Hematopoietic multipotent progenitor cell (in vitro differentiated cells): ENCODE results near the gene MXD3. TPM values are rescaled to one million over a fixed set of nuclear protein-coding genes. Genes with fewer than 3 reads are reported as not detected.
A peak's percentile ranks its signal among the peaks of the same experiment; 100 is the strongest.
"Not testable (repeated sequence)": the region's sequence is repeated elsewhere in the genome, so short reads cannot be mapped to it uniquely, and the experiment has no call there.

ENCODE experiments used
- DNase-seq, 3 donors: peaks; one replicate each; pipeline ENCODE4 v3.0.0-alpha.2; 2011 to 2015; ENCODE audit warnings: low read depth in 2 of 3, low spot score in 2 of 3
- total RNA-seq: library from RNA; depleted of rRNA; stranded (reverse); fragments of >200 nt; gene quantifications from one replicate; pipeline ENCODE4 v1.2.3, GENCODE V29; 2012

MXD3 gene, protein sequence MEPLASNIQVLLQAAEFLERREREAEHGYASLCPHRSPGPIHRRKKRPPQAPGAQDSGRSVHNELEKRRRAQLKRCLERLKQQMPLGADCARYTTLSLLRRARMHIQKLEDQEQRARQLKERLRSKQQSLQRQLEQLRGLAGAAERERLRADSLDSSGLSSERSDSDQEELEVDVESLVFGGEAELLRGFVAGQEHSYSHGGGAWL
- 11.0 TPM for total RNA-seq

DNA sequence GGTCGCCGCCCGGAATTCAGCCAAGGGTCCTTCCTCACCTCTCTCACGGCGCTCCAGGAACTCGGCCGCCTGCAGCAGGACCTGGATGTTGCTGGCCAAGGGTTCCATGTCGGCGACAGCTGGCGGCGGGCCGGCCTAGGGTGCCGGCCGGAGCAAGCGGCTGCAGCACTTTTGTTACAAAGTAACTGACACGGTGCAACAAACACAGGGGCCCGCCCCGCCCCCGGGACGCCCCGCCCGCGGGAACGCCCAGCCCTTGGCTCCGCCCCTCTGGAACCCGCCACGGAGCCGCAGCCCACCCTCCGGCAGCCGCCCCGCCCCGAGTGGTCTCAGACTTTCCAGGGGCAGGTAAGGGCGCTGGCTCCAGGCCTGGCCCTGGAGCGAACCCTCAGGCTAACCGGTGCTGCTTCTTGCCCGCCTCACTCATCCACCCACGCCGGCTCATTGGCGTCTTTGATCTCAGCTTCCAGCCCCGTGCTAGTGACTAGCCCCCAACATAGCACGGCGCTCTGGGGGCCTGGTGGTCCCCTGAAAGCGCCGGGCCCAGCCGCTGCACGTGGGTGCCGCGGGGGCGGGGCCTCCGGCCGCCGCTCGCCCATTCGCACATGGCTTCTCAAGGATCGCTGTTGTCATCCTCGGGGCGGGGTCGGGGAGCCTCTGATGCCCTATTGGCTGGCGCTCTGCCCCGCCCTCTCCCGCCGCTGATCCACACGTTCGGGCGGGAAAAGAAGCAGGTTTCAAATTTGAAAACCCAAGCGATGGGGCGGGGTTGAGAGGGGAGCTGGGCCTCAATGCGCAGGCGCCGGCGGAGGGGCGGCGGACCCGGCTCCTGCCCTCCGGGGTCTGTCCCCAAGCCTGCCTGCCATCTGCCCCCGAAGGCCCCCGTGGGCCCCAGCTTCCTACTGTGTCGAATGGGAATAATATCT lies at the start of gene MXD3:
Gene MXD3, minus strand, starts transcription at position 176 of the 926 bp plus-strand sequence. Its CDS starts 68 bp downstream, at position 108.
- DNase-seq: peak; percentile 68 to 98 (median 92)

DNA sequence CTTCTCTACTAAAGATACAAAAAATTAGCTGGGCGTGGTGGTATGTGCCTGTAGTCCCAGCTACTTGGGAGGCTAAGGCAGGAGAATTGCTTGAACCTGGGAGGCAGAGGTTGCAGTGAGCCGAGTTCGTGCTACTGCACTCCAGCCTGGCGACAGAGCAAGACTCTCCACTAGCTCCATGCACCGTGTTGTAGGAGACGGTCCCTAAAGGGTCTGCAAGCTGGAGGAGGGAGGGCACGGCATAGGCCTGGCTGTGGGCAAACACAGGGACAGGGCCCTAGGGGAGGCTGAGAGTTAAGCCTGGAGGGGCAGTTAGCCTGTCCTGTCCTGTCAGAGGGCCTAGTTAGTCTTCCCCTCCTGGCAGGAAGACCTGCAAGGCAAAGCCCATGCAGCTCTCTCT lies 49.0 kb upstream of the MXD3 start:
- DNase-seq: not testable (repeated sequence)

GRCh38 chr5:177359860-177360259 lies 48.2 kb upstream of the MXD3 start:
- no peak for DNase-seq

DNA sequence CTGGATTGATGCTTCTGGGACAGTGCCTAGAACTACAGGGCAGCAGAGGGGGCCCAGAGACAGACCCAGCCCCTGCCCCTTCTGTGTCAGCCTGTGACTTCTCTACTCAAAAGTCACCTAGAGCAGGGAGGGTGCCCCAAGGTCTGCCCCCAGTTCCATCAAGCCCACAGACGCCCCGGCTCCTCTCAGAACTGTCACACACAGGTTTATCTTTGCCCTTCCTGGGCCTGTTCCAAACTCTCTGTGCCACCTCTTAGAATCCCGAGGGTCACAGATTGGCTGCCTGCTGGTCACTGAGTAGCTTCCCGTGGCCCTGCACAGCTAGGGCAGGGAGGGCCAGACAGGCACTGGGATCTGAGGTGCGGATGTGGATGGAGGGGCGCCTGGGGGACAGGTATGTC lies 47.8 kb upstream of the MXD3 start:
- no peak for DNase-seq

GRCh38 chr5:177358370-177358819 lies 46.7 kb upstream of the MXD3 start:
- DNase-seq: no peak

DNA sequence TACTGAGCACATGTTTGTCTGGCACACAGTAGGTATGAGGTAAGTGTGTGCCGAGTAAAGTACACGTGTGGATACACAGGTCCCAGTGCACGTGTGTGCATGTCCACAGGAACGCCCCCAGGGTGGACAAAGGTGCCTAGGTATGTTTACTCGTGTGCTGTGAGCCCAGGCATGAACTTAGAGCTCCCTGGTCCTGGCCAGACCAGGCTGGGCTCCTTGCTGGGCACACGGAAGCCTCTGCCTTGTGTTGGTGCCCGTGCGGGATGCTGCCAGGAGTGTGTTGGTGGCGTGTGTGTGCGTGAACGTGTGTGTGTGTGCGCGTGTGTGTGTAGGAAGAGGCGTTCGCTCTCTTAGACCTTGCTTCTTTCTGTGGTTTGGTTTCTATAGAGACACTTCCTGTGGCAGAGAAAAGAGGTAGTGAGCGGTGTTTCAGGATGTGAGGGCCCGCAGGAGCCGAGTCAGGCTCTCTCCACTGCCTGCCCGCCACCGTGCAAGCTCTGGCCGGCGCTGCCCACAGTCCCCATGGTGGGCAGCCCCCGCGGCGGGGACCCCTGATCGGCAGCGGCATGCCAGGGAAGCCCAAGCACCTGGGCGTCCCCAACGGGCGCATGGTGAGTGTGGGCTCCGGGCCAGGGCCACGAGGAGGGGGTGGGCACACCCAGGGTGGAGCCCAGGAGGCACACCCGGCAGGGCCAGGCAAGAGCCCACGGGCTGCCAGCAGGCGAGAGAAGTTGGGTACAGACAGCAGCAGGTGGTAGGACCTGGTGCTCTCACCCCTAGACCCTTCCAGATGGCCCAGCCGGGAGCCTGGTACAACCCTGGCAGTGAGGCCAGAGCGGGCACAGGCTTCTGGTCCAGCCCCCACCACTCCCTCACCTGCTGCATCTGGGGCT lies 46.0 kb upstream of the MXD3 start, which contains the start of gene RGS14:
Gene RGS14, plus strand, starts transcription at position 466 of the 893 bp plus-strand sequence. Its CDS starts 101 bp downstream, at position 567.
- peak; percentile 65 to 93 (median 91) for DNase-seq

- no peak for DNase-seq
These were observed 45.4 kb upstream of the MXD3 start for GRCh38 chr5:177357146-177357458.

DNA sequence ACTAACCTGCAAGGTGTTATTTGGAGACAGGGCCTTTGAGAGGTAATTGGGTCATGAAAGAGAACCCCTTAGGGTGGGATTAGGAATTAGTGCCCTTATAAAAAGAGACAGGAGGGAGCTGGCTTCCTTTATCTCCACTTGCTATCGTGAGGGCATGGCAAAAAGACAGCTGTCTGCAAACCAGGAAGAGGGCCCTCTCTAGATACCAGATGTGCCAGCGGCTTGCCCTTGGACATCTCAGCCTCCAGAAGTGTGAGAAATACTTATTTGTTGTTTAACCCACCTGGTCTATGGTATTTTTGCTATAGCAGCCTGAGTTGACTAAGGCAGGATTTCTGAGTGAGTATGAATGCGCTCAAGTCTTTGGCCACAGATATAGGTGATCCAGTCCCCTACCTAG lies 45.0 kb upstream of the MXD3 start:
- no peak for DNase-seq

DNA sequence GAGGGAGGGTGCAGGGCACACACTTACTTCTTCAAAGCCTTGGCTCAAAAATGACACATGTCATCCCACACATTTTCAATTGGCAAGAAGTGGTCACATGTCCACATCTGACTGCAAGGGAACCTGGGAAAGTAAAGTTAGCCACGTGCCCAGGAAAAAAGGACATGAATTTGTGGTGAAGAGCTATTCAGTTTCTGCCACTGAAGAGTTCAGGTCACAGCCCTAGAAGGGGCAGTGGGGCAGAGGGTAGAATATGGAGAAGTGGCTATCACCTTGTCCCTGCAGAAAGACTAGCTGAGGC lies 44.1 kb upstream of the MXD3 start:
- no peak for DNase-seq

GRCh38 chr5:177355162-177355867 lies 43.6 kb upstream of the MXD3 start:
- DNase-seq: no peak

GRCh38 chr5:177354711-177355110 lies 43.0 kb upstream of the MXD3 start:
- DNase-seq: no peak

DNA sequence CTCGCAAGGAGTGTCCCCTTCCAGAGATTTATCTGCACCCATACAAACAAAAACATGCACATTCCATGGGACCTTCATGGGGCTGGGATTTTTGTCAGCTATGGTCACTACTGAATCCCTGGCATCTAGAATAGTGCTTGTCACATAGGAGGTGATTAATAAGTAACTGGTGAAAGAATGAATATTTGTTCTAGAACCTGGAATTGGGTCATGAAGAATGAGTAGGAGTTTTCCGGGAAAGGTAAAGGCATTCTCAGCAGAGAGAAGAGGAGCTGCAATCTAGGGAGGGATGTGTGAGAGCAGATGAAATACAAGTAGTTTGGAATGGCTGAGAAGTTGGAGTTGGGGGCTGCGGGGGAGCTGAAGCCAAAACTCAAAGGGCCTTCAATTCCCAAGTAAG lies 42.6 kb upstream of the MXD3 start:
- DNase-seq: no peak

DNA sequence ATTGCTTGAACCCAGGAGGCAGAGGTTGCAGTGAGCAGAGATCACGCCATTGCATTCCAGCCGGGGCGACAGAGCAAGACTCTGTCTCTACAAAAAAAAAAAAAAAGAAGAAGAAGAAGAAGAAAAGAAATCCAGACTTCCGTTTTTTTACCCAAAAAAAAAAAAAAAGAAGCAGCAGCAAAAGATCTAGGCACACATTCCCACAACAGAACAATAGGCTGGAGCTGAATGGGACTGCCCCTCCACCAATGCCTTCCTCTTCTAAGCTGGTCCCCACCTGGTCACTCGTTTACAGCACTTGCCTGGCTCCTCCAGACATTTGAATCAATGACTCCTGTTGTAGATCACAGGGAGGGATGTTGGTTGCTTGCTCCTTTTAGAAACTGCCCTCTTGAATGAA lies 41.4 kb upstream of the MXD3 start:
- DNase-seq: no peak

- DNase-seq: peak; percentile 83 to 96 (median 94)
These were observed 40.0 kb upstream of the MXD3 start, which contains the start of gene LMAN2 for GRCh38 chr5:177351392-177352329. Gene LMAN2, minus strand, starts transcription at chr5:177351668. Its CDS starts 21 bp downstream, at chr5:177351647.

DNA sequence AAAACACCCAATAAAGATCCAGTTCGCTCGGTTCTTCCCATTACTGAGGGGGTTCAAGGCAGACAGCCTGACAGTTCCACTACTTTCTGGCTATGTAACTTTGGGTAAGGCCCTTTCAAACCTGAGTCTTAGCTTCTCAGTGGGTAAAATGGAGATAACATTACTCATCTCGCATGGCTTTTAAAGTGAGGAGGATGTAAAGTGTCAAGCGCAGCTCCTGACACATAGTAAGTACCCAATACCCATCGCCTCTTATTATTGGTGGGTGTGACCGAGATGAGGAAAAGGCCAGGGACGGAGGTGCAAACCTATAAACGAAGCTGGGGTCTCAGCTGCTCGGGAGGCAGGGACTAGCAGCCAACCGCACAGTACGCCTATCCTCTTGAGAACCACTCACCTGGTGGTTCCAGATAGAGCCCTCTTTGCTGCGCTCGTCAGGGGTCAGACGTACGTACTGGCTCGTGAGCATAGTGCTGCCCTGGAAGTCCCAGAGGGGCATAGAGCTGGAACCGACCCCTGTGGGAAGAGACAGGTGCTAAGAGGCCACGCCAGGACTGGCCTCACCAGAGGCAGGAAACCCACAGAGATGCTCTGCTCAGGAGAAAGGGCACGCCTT lies 39.2 kb upstream of the MXD3 start:
- DNase-seq: no peak

- DNase-seq: no peak
These were observed 38.1 kb upstream of the MXD3 start for GRCh38 chr5:177349762-177350161.

- DNase-seq: no peak
These were observed 37.6 kb upstream of the MXD3 start for GRCh38 chr5:177349362-177349647.

- DNase-seq: no peak
These were observed 36.0 kb upstream of the MXD3 start for GRCh38 chr5:177347699-177348098.

DNA sequence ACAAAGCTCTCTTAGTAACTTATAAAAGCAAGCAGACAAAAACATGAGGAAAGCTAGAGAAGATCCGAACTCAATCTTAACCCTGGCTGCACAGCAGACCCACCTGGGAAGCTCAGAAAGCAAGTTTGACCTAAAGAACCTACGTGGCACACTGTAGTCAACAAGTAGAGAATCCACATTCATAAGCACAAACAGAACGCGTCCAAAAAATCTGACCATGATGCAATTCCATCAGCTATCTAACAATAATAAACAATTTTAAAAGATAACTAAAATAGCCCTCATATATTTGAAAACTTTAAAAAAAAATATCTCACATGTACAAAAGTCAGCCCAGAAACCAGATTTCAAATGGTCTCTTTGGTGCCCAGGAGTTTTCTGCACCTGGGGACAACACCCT lies 35.1 kb upstream of the MXD3 start:
- DNase-seq: no peak
